Activated T-helper 1 cell treated with anti-CD3 and anti-CD28 coated beads, Interleukin-2, amount 50 U/mL, for 16 hours (primary cell): Measurements from ENCODE around the gene GPSM1.
"Not testable (repeated sequence)": the region's sequence is repeated elsewhere in the genome, so short reads cannot be mapped to it uniquely, and the experiment has no call there.

ENCODE experiments used
- DNase-seq, 2 donors: peaks; one replicate each; pipeline ENCODE4 v3.0.0-alpha.2; 2020; ENCODE audit warnings: low read depth in 1 of 2, low spot score in 1 of 2

GPSM1 gene

GRCh38 chr9:136317695-136318094, 9.6 kb upstream of the GPSM1 start:
- DNase-seq = no peak

- DNase-seq = no peak
Observed at GRCh38 chr9:136318111-136318775, 9.1 kb upstream of the GPSM1 start.

GRCh38 chr9:136318776-136319241, 8.5 kb upstream of the GPSM1 start:
- DNase-seq = no peak

- DNase-seq = not testable (repeated sequence)
Observed at GRCh38 chr9:136319244-136319643, 8.1 kb upstream of the GPSM1 start.

GRCh38 chr9:136319955-136320354, 7.4 kb upstream of the GPSM1 start:
- DNase-seq = not testable (repeated sequence)

- not testable (repeated sequence) for DNase-seq
Observed at GRCh38 chr9:136320972-136321371, 6.4 kb upstream of the GPSM1 start.

GRCh38 chr9:136321561-136321960, 5.8 kb upstream of the GPSM1 start:
- no peak for DNase-seq

GRCh38 chr9:136322756-136323330, 4.5 kb upstream of the GPSM1 start:
- no peak for DNase-seq

- no peak for DNase-seq
Observed at GRCh38 chr9:136323371-136323789, 4.0 kb upstream of the GPSM1 start.

- DNase-seq = no peak
Observed at GRCh38 chr9:136324501-136325300, 2.6 kb upstream of the GPSM1 start.

- DNase-seq = no peak
Observed at GRCh38 chr9:136325358-136325757, 2.0 kb upstream of the GPSM1 start.

GRCh38 chr9:136326061-136326760, 1.1 kb upstream of the GPSM1 start:
- no peak for DNase-seq

GRCh38 chr9:136326761-136327303, 507 bp upstream of the GPSM1 start:
- DNase-seq = no peak

- no peak for DNase-seq
Observed at GRCh38 chr9:136328011-136328621, 777 bp downstream of the GPSM1 start.

- DNase-seq = no peak
Observed at GRCh38 chr9:136328622-136329041, 1.3 kb downstream of the GPSM1 start.

- DNase-seq = no peak
Observed at GRCh38 chr9:136329211-136329627, 1.9 kb downstream of the GPSM1 start.

- no peak for DNase-seq
Observed at GRCh38 chr9:136329636-136330405, 2.5 kb downstream of the GPSM1 start.

- DNase-seq = no peak
Observed at GRCh38 chr9:136330406-136330990, 3.2 kb downstream of the GPSM1 start.

GRCh38 chr9:136331030-136331429, 3.7 kb downstream of the GPSM1 start:
- no peak for DNase-seq
